Measurements from ENCODE around the gene TRIM44.
"Not testable (repeated sequence)": the region's sequence is repeated elsewhere in the genome, so short reads cannot be mapped to it uniquely, and the experiment has no call there.

The TRIM44 gene

DNA sequence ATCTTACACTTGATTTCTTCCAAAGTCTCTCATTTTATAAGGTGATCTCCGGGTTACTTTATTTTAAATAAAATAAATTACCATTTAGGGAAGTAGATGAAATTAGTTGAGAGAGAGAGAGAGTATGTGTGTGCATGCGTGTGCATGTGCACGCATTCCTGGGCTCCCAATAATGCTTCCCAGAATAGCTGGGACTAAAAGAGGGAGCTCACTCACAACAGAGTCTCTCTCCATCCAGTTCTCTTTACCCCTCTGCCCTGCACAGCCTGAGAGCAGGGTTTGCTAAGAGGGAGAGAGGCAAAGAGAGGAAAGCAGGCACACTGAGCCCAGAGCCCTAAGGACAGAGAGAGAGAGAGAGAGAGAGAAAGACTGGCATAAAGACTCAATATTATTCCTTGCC lies 11.3 kb upstream of the TRIM44 start:
- Histone ChIP-seq H3K27ac (ENCODE audit: low read depth, low read length) (no peak overlapping the region), H3K27me3 (ENCODE audit: control insufficient read depth in 5 of 5, insufficient read depth in 4 of 5, low read length in 5 of 5) (peaks cover 0 to 5% (median 4%) of the 10 kb centered on the region in 5 donors), H3K4me3 (ENCODE audit: low read depth in 1 of 5, low read length in 5 of 5) (no peak overlapping the region), H3K36me3 (ENCODE audit: control insufficient read depth in 5 of 5, insufficient read depth in 5 of 5, low read length in 5 of 5) (no peaks in the 10 kb centered on the region), H3K9ac (ENCODE audit: low read length in 5 of 5) (no peak overlapping the region), H3K4me1 (ENCODE audit: control insufficient read depth in 5 of 5, insufficient read depth in 5 of 5, low read length in 5 of 5) (no peaks in the 10 kb centered on the region), H3K9me3 (ENCODE audit: control insufficient read depth in 5 of 5, low read length in 5 of 5) (no peaks in the 10 kb centered on the region)

GRCh38 chr11:35652786-35653185 lies 9.8 kb upstream of the TRIM44 start:
- H3K36me3 ChIP-seq (ENCODE audit: control insufficient read depth in 5 of 5, insufficient read depth in 5 of 5, low read length in 5 of 5); H3K9me3 ChIP-seq (ENCODE audit: control insufficient read depth in 5 of 5, low read length in 5 of 5); H3K4me1 ChIP-seq (ENCODE audit: control insufficient read depth in 5 of 5, insufficient read depth in 5 of 5, low read length in 5 of 5); H3K27me3 ChIP-seq (ENCODE audit: control insufficient read depth in 5 of 5, insufficient read depth in 4 of 5, low read length in 5 of 5); H3K27ac ChIP-seq (ENCODE audit: low read depth, low read length); H3K4me3 ChIP-seq (ENCODE audit: low read depth in 1 of 5, low read length in 5 of 5); H3K9ac ChIP-seq (ENCODE audit: low read length in 5 of 5): not testable (repeated sequence)

- H3K4me3 ChIP-seq (ENCODE audit: low read depth in 1 of 5, low read length in 5 of 5): no peak overlapping the region
- H3K9me3 ChIP-seq (ENCODE audit: control insufficient read depth in 5 of 5, low read length in 5 of 5): no peaks in the 10 kb centered on the region
- no peaks in the 10 kb centered on the region for H3K36me3 ChIP-seq (ENCODE audit: control insufficient read depth in 5 of 5, insufficient read depth in 5 of 5, low read length in 5 of 5)
- H3K27me3 ChIP-seq (ENCODE audit: control insufficient read depth in 5 of 5, insufficient read depth in 4 of 5, low read length in 5 of 5): peaks cover 0 to 8% (median 3%) of the 10 kb centered on the region in 5 donors
- H3K27ac ChIP-seq (ENCODE audit: low read depth, low read length): no peak overlapping the region
- H3K9ac ChIP-seq (ENCODE audit: low read length in 5 of 5): no peak overlapping the region
- H3K4me1 ChIP-seq (ENCODE audit: control insufficient read depth in 5 of 5, insufficient read depth in 5 of 5, low read length in 5 of 5): no peaks in the 10 kb centered on the region
Measured at GRCh38 chr11:35654711-35655110, 7.9 kb upstream of the TRIM44 start.

- H3K36me3 ChIP-seq (ENCODE audit: control insufficient read depth in 5 of 5, insufficient read depth in 5 of 5, low read length in 5 of 5): no peaks in the 10 kb centered on the region
- H3K27ac ChIP-seq (ENCODE audit: low read depth, low read length): no peak overlapping the region
- no peaks in the 10 kb centered on the region for H3K9me3 ChIP-seq (ENCODE audit: control insufficient read depth in 5 of 5, low read length in 5 of 5)
- H3K9ac ChIP-seq (ENCODE audit: low read length in 5 of 5): no peak overlapping the region
- H3K27me3 ChIP-seq (ENCODE audit: control insufficient read depth in 5 of 5, insufficient read depth in 4 of 5, low read length in 5 of 5): peaks cover 0 to 8% (median 3%) of the 10 kb centered on the region in 5 donors
- H3K4me1 ChIP-seq (ENCODE audit: control insufficient read depth in 5 of 5, insufficient read depth in 5 of 5, low read length in 5 of 5): no peaks in the 10 kb centered on the region
- H3K4me3 ChIP-seq (ENCODE audit: low read depth in 1 of 5, low read length in 5 of 5): no peak overlapping the region
Measured at GRCh38 chr11:35655254-35655653, 7.3 kb upstream of the TRIM44 start.

- H3K27ac ChIP-seq (ENCODE audit: low read depth, low read length): no peak overlapping the region
- peaks cover 0 to 8% (median 3%) of the 10 kb centered on the region in 5 donors for H3K27me3 ChIP-seq (ENCODE audit: control insufficient read depth in 5 of 5, insufficient read depth in 4 of 5, low read length in 5 of 5)
- H3K4me1 ChIP-seq (ENCODE audit: control insufficient read depth in 5 of 5, insufficient read depth in 5 of 5, low read length in 5 of 5): no peaks in the 10 kb centered on the region
- no peak overlapping the region for H3K9ac ChIP-seq (ENCODE audit: low read length in 5 of 5)
- no peaks in the 10 kb centered on the region for H3K9me3 ChIP-seq (ENCODE audit: control insufficient read depth in 5 of 5, low read length in 5 of 5)
- no peaks in the 10 kb centered on the region for H3K36me3 ChIP-seq (ENCODE audit: control insufficient read depth in 5 of 5, insufficient read depth in 5 of 5, low read length in 5 of 5)
- H3K4me3 ChIP-seq (ENCODE audit: low read depth in 1 of 5, low read length in 5 of 5): no peak overlapping the region
Measured at GRCh38 chr11:35655856-35656255, 6.7 kb upstream of the TRIM44 start.

DNA sequence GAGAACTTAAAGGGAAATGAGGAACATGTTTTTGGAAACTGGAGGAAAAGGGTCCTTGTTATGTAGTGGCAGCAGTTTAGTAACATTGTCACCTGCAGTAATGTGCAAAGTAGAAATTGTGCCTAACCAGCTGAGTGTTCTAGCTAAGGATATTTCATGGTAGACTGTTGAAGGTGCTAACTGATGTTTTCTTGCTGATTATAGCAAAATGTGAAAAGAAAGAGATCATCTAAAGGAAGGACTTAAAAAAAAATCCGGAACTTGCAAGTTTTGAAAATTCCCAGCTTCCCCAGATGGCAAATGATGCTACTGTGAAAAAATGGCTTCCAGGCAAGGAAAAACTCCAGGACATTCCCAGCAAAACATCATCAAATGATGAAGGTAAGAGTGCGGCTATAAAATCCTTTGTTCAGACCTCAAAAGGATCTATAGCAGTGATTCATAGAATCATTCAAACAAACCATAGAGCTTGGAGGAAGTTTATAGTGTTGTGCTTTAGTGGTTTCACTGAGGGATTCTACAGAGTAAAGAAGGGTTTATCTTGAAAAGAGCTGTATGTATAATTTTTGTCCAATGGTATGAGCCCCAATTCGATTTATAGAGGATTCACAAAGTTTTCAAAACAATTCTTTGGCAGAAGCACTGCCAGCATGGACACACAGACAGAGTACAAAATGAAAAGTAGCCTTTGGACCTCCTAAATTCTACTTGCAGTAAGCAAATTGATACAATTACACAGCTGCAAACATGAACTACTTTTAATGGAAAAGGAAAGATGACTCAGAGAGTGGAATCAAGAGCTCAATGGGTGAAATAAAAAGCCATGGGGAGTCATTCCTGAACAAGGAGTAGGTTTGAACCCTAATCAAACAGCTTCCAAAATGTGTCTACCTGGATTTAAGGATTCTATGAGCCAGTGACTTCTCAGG lies 4.3 kb upstream of the TRIM44 start:
- Histone ChIP-seq H3K9me3 (ENCODE audit: control insufficient read depth in 5 of 5, low read length in 5 of 5) (no peaks in the 10 kb centered on the region), H3K27ac (ENCODE audit: low read depth, low read length) (no peak overlapping the region), H3K9ac (ENCODE audit: low read length in 5 of 5) (no peak overlapping the region), H3K27me3 (ENCODE audit: control insufficient read depth in 5 of 5, insufficient read depth in 4 of 5, low read length in 5 of 5) (peaks cover 0 to 8% (median 3%) of the 10 kb centered on the region in 5 donors), H3K4me1 (ENCODE audit: control insufficient read depth in 5 of 5, insufficient read depth in 5 of 5, low read length in 5 of 5) (peaks cover 0 to 16% (median 13%) of the 10 kb centered on the region in 5 donors), H3K36me3 (ENCODE audit: control insufficient read depth in 5 of 5, insufficient read depth in 5 of 5, low read length in 5 of 5) (no peaks in the 10 kb centered on the region), H3K4me3 (ENCODE audit: low read depth in 1 of 5, low read length in 5 of 5) (no peak overlapping the region)

- H3K27me3 ChIP-seq (ENCODE audit: control insufficient read depth in 5 of 5, insufficient read depth in 4 of 5, low read length in 5 of 5): peaks cover 0 to under 1% (median 0%) of the 10 kb centered on the region in 5 donors
- H3K4me1 ChIP-seq (ENCODE audit: control insufficient read depth in 5 of 5, insufficient read depth in 5 of 5, low read length in 5 of 5): peaks cover 0 to 26% (median 24%) of the 10 kb centered on the region in 5 donors
- H3K27ac ChIP-seq (ENCODE audit: low read depth, low read length): peak overlapping the region; percentile 87
- peak overlapping the region; percentile 69 to 100 (median 95) for H3K4me3 ChIP-seq (ENCODE audit: low read depth in 1 of 5, low read length in 5 of 5)
- H3K9me3 ChIP-seq (ENCODE audit: control insufficient read depth in 5 of 5, low read length in 5 of 5): peaks cover 5 to 19% (median 16%) of the 10 kb centered on the region in 5 donors
- peak overlapping the region in 4 of 5 donors; percentile 75 to 95 (median 88) for H3K9ac ChIP-seq (ENCODE audit: low read length in 5 of 5)
- H3K36me3 ChIP-seq (ENCODE audit: control insufficient read depth in 5 of 5, insufficient read depth in 5 of 5, low read length in 5 of 5): no peaks in the 10 kb centered on the region
Measured at GRCh38 chr11:35661534-35661933, 1.0 kb upstream of the TRIM44 start.

DNA sequence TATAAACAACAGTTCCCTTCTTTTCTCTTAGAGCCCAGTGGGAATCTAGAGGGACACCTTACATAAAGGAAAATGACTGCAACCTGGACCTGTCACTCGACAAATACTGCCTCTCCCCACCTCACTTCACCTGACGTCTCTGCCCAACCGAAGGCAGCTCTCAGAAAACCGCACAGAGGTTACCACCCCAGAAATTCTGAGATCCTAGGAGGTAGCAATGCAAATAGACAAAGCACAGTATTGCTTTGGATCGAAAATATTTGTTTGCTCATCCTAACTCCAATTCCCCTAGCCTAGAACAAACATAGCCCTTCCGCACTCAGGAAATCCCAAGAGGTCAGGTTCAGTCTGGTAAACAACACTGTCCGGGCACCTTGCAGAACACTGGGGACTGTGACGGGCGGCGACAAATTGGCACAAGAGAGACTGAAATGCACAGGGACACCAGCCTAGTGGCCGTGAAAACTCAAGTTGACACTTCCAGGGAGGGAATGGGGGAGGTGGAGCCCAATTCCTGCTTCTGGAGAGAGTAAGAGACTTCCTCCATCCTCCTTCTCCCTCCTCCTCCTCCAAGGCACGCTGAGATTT lies 420 bp upstream of the TRIM44 start:
- H3K9ac ChIP-seq (ENCODE audit: low read length in 5 of 5): peak overlapping the region; percentile 75 to 95 (median 89)
- H3K4me3 ChIP-seq (ENCODE audit: low read depth in 1 of 5, low read length in 5 of 5): peak overlapping the region; percentile 69 to 100 (median 95)
- peak overlapping the region; percentile 87 for H3K27ac ChIP-seq (ENCODE audit: low read depth, low read length)
- H3K36me3 ChIP-seq (ENCODE audit: control insufficient read depth in 5 of 5, insufficient read depth in 5 of 5, low read length in 5 of 5): peaks cover 0 to 2% (median 0%) of the 10 kb centered on the region in 5 donors
- H3K4me1 ChIP-seq (ENCODE audit: control insufficient read depth in 5 of 5, insufficient read depth in 5 of 5, low read length in 5 of 5): peaks cover 0 to 26% (median 24%) of the 10 kb centered on the region in 5 donors
- H3K9me3 ChIP-seq (ENCODE audit: control insufficient read depth in 5 of 5, low read length in 5 of 5): peaks cover 5 to 25% (median 17%) of the 10 kb centered on the region in 5 donors
- no peaks in the 10 kb centered on the region for H3K27me3 ChIP-seq (ENCODE audit: control insufficient read depth in 5 of 5, insufficient read depth in 4 of 5, low read length in 5 of 5)

GRCh38 chr11:35663408-35663702 lies 780 bp downstream of the TRIM44 start:
- Histone ChIP-seq H3K4me1 (ENCODE audit: control insufficient read depth in 5 of 5, insufficient read depth in 5 of 5, low read length in 5 of 5) (peaks cover 0 to 26% (median 24%) of the 10 kb centered on the region in 5 donors), H3K36me3 (ENCODE audit: control insufficient read depth in 5 of 5, insufficient read depth in 5 of 5, low read length in 5 of 5) (peaks cover 0 to 2% (median 0%) of the 10 kb centered on the region in 5 donors), H3K9me3 (ENCODE audit: control insufficient read depth in 5 of 5, low read length in 5 of 5) (peaks cover 5 to 26% (median 17%) of the 10 kb centered on the region in 5 donors), H3K27me3 (ENCODE audit: control insufficient read depth in 5 of 5, insufficient read depth in 4 of 5, low read length in 5 of 5) (no peaks in the 10 kb centered on the region), H3K4me3 (ENCODE audit: low read depth in 1 of 5, low read length in 5 of 5) (peak overlapping the region; percentile 69 to 95 (median 89)), H3K9ac (ENCODE audit: low read length in 5 of 5) (peak overlapping the region in 4 of 5 donors; percentile 76 to 95 (median 88)), H3K27ac (ENCODE audit: low read depth, low read length) (peak overlapping the region; percentile 87)

DNA sequence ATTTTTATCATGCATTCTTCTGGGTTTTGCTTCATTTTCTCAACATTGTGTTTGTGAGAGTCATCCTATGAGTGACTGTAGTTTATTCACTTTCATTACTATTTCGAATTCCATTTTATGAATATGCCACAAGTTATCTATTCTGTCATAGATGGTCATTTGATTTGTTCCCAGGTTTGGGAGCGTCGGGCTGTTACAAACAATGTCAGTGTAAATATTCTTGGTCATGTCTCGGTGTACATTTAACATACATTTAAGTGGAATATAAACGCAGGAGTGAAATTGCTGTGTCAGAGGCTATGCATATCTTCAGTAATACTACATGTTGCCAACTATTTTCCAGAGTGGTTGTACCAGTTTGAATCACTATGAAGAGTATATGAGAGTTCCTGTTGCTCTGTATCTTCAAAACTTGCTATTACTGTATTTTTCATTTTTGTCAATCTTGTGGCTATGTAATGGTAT lies 2.4 kb downstream of the TRIM44 start:
- Histone ChIP-seq H3K4me3 (ENCODE audit: low read depth in 1 of 5, low read length in 5 of 5) (no peak overlapping the region), H3K27ac (ENCODE audit: low read depth, low read length) (no peak overlapping the region), H3K36me3 (ENCODE audit: control insufficient read depth in 5 of 5, insufficient read depth in 5 of 5, low read length in 5 of 5) (peaks cover 0 to 2% (median 0%) of the 10 kb centered on the region in 5 donors), H3K9ac (ENCODE audit: low read length in 5 of 5) (no peak overlapping the region), H3K4me1 (ENCODE audit: control insufficient read depth in 5 of 5, insufficient read depth in 5 of 5, low read length in 5 of 5) (peaks cover 0 to 26% (median 24%) of the 10 kb centered on the region in 5 donors), H3K9me3 (ENCODE audit: control insufficient read depth in 5 of 5, low read length in 5 of 5) (peaks cover 5 to 27% (median 17%) of the 10 kb centered on the region in 5 donors), H3K27me3 (ENCODE audit: control insufficient read depth in 5 of 5, insufficient read depth in 4 of 5, low read length in 5 of 5) (no peaks in the 10 kb centered on the region)

All from subcutaneous abdominal adipose tissue (tissue), 5 donors.